Memory B cell (primary cell): ENCODE measurements around the gene NRN1.
"Not testable (repeated sequence)": the region's sequence is repeated elsewhere in the genome, so short reads cannot be mapped to it uniquely, and the experiment has no call there.

Experiments
- ATAC-seq: fragments of 150-1000 bp; cut with Tn5 transposase; 2 replicates; pipeline ENCODE4 v1.10.0; 2021; ENCODE audit warnings: low read depth, mild to moderate bottlenecking, moderate library complexity
- DNase-seq, 2 donors: peaks; one replicate each; pipeline ENCODE4 v3.0.0; 2022; ENCODE audit warnings: low spot score in 2 of 2
- H3K27ac Mint-ChIP-seq: one replicate; pipeline ENCODE4 v1.8.0; 2022; ENCODE audit warnings: mild to moderate bottlenecking, moderate library complexity, mixed read lengths
- H3K27me3 Mint-ChIP-seq: one replicate; pipeline ENCODE4 v1.8.0; 2022; ENCODE audit warnings: mixed read lengths
- H3K36me3 Mint-ChIP-seq: one replicate; pipeline ENCODE4 v1.8.0; 2022; ENCODE audit warnings: mild to moderate bottlenecking, mixed read lengths
- H3K4me1 Mint-ChIP-seq: one replicate; pipeline ENCODE4 v1.8.0; 2022; ENCODE audit warnings: mixed read lengths
- H3K4me3 Mint-ChIP-seq: one replicate; pipeline ENCODE4 v1.8.0; 2022; ENCODE audit warnings: mild to moderate bottlenecking, moderate library complexity, mixed read lengths
- H3K9me3 Mint-ChIP-seq: one replicate; pipeline ENCODE4 v1.8.0; 2022; ENCODE audit warnings: mixed read lengths

Gene NRN1, protein sequence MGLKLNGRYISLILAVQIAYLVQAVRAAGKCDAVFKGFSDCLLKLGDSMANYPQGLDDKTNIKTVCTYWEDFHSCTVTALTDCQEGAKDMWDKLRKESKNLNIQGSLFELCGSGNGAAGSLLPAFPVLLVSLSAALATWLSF

GRCh38 chr6:6006428-6007365 lies at the start of gene NRN1:
Gene NRN1 (minus strand): TSS chr6:6006925. CDS start chr6:6006749, 176 bp downstream.
- DNase-seq (no peak), ATAC-seq (no peak)
- peaks cover 11% of the 10 kb centered on the region for H3K36me3 Mint-ChIP-seq
- peaks cover 37% of the 10 kb centered on the region for H3K27me3 Mint-ChIP-seq
- peaks cover 12% of the 10 kb centered on the region for H3K9me3 Mint-ChIP-seq
- H3K4me3 Mint-ChIP-seq: peak within 1 kb of the TSS; percentile 66
- H3K27ac Mint-ChIP-seq: peak within 1 kb of the TSS; percentile 94
- H3K4me1 Mint-ChIP-seq: peaks cover 24% of the 10 kb centered on the region

DNA sequence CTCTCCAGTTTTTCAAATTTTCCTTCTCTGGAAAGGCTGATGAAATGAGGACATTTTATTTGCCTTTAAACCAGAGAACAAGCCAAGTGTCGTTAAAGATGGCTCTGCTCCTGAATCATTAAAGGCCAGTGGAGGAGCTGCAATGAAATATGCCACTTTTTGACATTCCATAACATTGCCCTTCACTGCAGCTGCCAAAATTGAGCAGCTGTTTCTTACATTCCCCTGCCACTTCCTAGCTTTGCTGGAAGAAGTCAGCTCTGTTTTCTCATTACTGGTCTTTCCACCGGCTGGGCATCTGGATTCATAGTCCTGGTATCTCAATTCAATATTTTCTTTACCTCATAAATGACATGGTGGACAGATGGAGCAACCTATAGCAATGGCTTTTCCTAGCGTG lies 45.5 kb upstream of the NRN1 start:
- Mint-ChIP-seq H3K36me3 (no peaks in the 10 kb centered on the region), H3K27me3 (peaks cover 14% of the 10 kb centered on the region), H3K4me3 (no peak overlapping the region), H3K9me3 (peaks cover 1% of the 10 kb centered on the region), H3K27ac (no peak overlapping the region), H3K4me1 (no peaks in the 10 kb centered on the region)
- ATAC-seq (no peak), DNase-seq (no peak)

DNA sequence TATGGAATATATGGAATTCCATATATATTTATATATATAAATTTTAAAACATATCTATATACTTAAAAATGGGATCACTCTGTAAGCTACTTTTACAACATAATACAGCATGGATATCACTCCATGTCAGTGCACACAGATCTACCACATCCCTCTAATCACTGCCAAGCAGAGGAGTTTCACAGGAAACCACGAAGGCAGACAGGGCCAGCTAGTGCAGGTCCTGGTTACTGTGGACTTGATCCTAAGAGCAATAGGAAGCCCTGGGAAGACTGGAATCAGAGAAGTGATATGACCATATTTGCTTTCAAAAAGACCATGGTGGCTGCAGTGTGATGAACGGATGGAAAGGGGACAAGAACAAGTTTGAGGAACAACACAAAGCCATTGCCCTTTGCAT lies 40.0 kb upstream of the NRN1 start:
- ATAC-seq (no peak), DNase-seq (no peak)
- Mint-ChIP-seq H3K27ac (no peak overlapping the region), H3K27me3 (peaks cover 13% of the 10 kb centered on the region), H3K4me3 (no peak overlapping the region), H3K4me1 (no peaks in the 10 kb centered on the region), H3K36me3 (no peaks in the 10 kb centered on the region), H3K9me3 (peaks cover 1% of the 10 kb centered on the region)

GRCh38 chr6:6039946-6040509 lies 33.3 kb upstream of the NRN1 start:
- Mint-ChIP-seq H3K4me1 (peaks cover 5% of the 10 kb centered on the region), H3K4me3 (no peak overlapping the region), H3K27ac (no peak overlapping the region), H3K9me3 (no peaks in the 10 kb centered on the region), H3K36me3 (no peaks in the 10 kb centered on the region), H3K27me3 (peaks cover 14% of the 10 kb centered on the region)
- peak; percentile 37 for ATAC-seq
- DNase-seq: no peak

GRCh38 chr6:6037179-6037578 lies 30.5 kb upstream of the NRN1 start:
- Mint-ChIP-seq H3K27me3 (peaks cover 11% of the 10 kb centered on the region), H3K36me3 (no peaks in the 10 kb centered on the region), H3K4me3 (no peak overlapping the region), H3K9me3 (no peaks in the 10 kb centered on the region), H3K4me1 (peaks cover 5% of the 10 kb centered on the region), H3K27ac (no peak overlapping the region)
- DNase-seq (no peak), ATAC-seq (no peak)

GRCh38 chr6:6033858-6034257 lies 27.1 kb upstream of the NRN1 start:
- Mint-ChIP-seq H3K36me3 (no peaks in the 10 kb centered on the region), H3K9me3 (no peaks in the 10 kb centered on the region), H3K27ac (no peak overlapping the region), H3K27me3 (peaks cover 6% of the 10 kb centered on the region), H3K4me3 (no peak overlapping the region), H3K4me1 (no peaks in the 10 kb centered on the region)
- DNase-seq (no peak), ATAC-seq (no peak)

DNA sequence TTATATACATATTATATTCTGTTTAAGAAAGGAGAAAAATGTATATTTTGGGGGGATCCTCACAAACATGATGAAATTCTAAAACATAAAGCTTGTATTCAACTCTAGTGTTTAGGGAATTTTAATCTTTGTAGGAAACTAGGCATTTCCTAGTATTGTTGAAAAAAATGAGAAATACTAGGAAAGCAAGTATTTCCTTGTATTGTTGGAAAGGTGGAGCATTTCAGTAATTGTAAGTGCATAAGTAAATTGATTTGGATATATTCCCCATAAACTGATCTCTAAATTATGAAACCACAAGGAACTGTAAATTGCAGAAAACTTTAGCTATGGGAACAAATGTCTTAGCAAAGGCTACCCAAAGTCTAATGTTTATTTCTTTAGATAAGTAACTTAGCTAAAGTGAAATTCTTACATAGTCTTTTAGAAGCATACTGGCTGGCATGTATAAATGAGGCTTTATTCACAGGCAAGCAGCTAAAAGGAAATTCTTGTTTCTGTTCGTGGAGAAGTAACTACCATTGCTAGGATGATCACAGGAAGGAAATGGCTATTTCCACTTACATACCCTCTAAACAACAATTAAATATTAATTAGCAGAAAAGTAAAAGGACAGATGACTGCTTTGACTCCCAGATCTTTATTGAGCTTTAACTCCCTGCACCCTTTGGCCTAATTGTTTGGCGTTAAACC lies 19.9 kb upstream of the NRN1 start:
- H3K27ac Mint-ChIP-seq: no peak overlapping the region
- H3K36me3 Mint-ChIP-seq: no peaks in the 10 kb centered on the region
- DNase-seq: no peak
- no peaks in the 10 kb centered on the region for H3K9me3 Mint-ChIP-seq
- H3K4me3 Mint-ChIP-seq: no peak overlapping the region
- no peaks in the 10 kb centered on the region for H3K4me1 Mint-ChIP-seq
- H3K27me3 Mint-ChIP-seq: peaks cover 20% of the 10 kb centered on the region
- no peak for ATAC-seq

- no peaks in the 10 kb centered on the region for H3K9me3 Mint-ChIP-seq
- no peak overlapping the region for H3K27ac Mint-ChIP-seq
- peaks cover 28% of the 10 kb centered on the region for H3K27me3 Mint-ChIP-seq
- no peak overlapping the region for H3K4me3 Mint-ChIP-seq
- no peak for ATAC-seq
- no peak for DNase-seq
- H3K36me3 Mint-ChIP-seq: no peaks in the 10 kb centered on the region
- no peaks in the 10 kb centered on the region for H3K4me1 Mint-ChIP-seq
Observed at GRCh38 chr6:6025736-6026135, 19.0 kb upstream of the NRN1 start.

GRCh38 chr6:6024220-6024619 lies 17.5 kb upstream of the NRN1 start:
- H3K4me3 Mint-ChIP-seq: no peak overlapping the region
- no peaks in the 10 kb centered on the region for H3K4me1 Mint-ChIP-seq
- ATAC-seq (no peak), DNase-seq (no peak)
- no peak overlapping the region for H3K27ac Mint-ChIP-seq
- peaks cover 28% of the 10 kb centered on the region for H3K27me3 Mint-ChIP-seq
- H3K9me3 Mint-ChIP-seq: no peaks in the 10 kb centered on the region
- H3K36me3 Mint-ChIP-seq: no peaks in the 10 kb centered on the region

- H3K36me3 Mint-ChIP-seq, ATAC-seq, H3K27ac Mint-ChIP-seq, H3K4me1 Mint-ChIP-seq, H3K4me3 Mint-ChIP-seq, DNase-seq, H3K9me3 Mint-ChIP-seq: not testable (repeated sequence)
- peaks cover 33% of the 10 kb centered on the region for H3K27me3 Mint-ChIP-seq
Observed at GRCh38 chr6:6022841-6023240, 16.1 kb upstream of the NRN1 start.

DNA sequence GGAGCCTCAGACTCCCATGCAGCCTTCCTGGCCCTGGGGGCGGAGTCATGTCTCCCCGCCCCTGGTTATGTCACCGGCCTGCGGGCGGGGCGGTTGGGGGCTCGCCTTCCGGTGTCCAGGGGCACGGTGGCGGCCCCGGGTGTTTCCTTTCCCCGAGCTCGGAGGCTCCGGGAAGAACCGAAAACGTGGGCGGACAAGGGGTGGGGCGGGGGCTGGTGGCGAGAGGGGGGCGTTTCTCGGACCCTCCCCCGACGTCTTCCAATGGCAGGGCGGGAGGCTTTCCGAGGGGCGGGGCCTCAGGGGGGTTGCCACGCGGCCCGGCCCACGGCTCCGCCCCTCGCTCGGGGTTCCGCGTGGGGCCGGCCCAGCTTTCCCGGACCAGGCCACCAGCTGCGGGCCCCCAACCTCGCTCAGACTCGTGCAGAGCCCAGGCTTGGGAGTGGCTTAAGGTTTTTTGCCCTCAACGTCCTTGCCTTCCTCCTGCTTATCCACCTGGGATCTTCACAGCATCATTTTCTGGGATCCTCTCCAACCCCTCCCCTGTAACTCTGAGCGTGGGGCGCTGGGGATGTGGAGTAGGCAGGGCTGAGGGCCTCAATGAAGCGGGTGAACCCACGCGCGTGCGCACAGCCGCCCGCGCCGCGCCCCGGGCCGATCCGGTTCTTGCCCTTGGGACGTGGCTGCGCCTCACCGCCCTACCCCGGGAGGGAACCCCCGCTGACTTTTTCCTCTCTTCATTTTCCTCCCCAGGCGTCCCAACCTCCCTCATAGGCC lies 2.1 kb upstream of the NRN1 start:
- Mint-ChIP-seq H3K4me3 (peak overlapping the region; percentile 59), H3K27me3 (peaks cover 33% of the 10 kb centered on the region), H3K4me1 (peaks cover 24% of the 10 kb centered on the region), H3K27ac (no peak overlapping the region), H3K36me3 (peaks cover 9% of the 10 kb centered on the region), H3K9me3 (peaks cover 12% of the 10 kb centered on the region)
- ATAC-seq: peak; percentile 64
- peak in 1 of 2 donors; percentile 40 for DNase-seq

- Mint-ChIP-seq H3K36me3 (peaks cover 9% of the 10 kb centered on the region), H3K9me3 (peaks cover 12% of the 10 kb centered on the region), H3K4me3 (peak overlapping the region; percentile 59), H3K27ac (no peak overlapping the region), H3K4me1 (peaks cover 24% of the 10 kb centered on the region), H3K27me3 (peaks cover 33% of the 10 kb centered on the region)
- ATAC-seq (no peak), DNase-seq (no peak)
Observed at GRCh38 chr6:6008089-6008647, 1.4 kb upstream of the NRN1 start.

DNA sequence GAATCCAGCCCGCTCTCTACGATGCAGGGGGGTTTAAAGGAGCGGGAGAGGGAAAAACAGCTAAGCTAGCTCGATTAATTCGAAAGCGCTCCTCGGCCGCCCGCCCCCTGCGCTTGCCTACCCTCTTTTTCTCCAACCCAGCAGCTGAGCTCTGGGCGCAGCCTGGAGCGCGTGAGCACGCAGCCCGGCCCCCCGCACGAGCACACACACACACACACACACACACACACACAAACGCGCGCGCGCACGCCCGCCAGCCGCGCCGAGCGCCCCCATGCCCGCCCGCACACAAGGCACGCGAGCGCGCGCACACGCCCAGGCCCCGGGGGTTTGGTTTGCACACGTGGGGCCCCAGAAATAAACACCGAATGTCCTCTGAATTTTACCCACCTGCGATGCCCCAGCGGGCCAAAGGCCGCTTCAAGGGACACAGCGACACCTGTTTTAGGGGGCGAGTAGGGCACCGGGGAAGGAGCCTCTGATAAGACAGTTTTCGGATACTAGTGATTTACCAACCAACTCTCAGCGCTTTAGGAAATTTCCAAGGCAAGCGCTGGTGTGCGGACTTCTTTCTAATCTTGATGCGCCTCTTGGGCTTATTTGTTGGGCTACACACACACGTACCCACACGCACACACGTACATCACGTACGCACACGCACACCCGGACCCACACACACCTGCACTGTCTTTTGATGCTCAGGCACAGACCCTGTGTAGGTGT lies 802 bp upstream of the NRN1 start:
- Mint-ChIP-seq H3K9me3 (peaks cover 12% of the 10 kb centered on the region), H3K4me3 (peak overlapping the region; percentile 59), H3K4me1 (peaks cover 24% of the 10 kb centered on the region), H3K27ac (peak overlapping the region; percentile 14), H3K36me3 (peaks cover 11% of the 10 kb centered on the region), H3K27me3 (peaks cover 35% of the 10 kb centered on the region)
- ATAC-seq (peak; percentile 30), DNase-seq (no peak)
